ENCODE data around the gene C18orf32. TPM values are rescaled to one million over a fixed set of nuclear protein-coding genes. Genes with fewer than 3 reads are reported as not detected.
"Not testable (repeated sequence)": the region's sequence is repeated elsewhere in the genome, so short reads cannot be mapped to it uniquely, and the experiment has no call there.

The C18orf32 gene
- polyA plus RNA-seq, 1 donor = 23.8 TPM

GRCh38 chr18:49510393-49511115 lies 23.5 kb upstream of the C18orf32 start:
- no peak for DNase-seq

GRCh38 chr18:49506438-49506837 lies 19.4 kb upstream of the C18orf32 start:
- not testable (repeated sequence) for DNase-seq

GRCh38 chr18:49503931-49504330 lies 16.9 kb upstream of the C18orf32 start:
- DNase-seq = no peak

- DNase-seq = no peak
Measured at GRCh38 chr18:49500201-49500921, 13.3 kb upstream of the C18orf32 start.

GRCh38 chr18:49499046-49499637 lies 12.1 kb upstream of the C18orf32 start:
- no peak for DNase-seq

GRCh38 chr18:49495480-49495879 lies 8.4 kb upstream of the C18orf32 start:
- DNase-seq = no peak

GRCh38 chr18:49495076-49495475 lies 8.0 kb upstream of the C18orf32 start:
- no peak for DNase-seq

GRCh38 chr18:49494660-49495059 lies 7.6 kb upstream of the C18orf32 start:
- no peak for DNase-seq

- no peak for DNase-seq
Measured at GRCh38 chr18:49492694-49493033, 5.6 kb upstream of the C18orf32 start.

- peak; percentile 100 for DNase-seq
Measured at GRCh38 chr18:49491857-49492693, 5.0 kb upstream of the C18orf32 start, which contains the start of gene RPL17. Gene RPL17, minus strand, starts transcription at chr18:49492465.

GRCh38 chr18:49491534-49491856 lies 4.5 kb upstream of the C18orf32 start:
- DNase-seq = no peak

GRCh38 chr18:49490246-49490762 lies 3.3 kb upstream of the C18orf32 start:
- DNase-seq = no peak

- no peak for DNase-seq
Measured at GRCh38 chr18:49487711-49488310, 777 bp upstream of the C18orf32 start.

GRCh38 chr18:49486606-49486952 lies 455 bp downstream of the C18orf32 start:
- DNase-seq = no peak

GRCh38 chr18:49486134-49486533 lies 900 bp downstream of the C18orf32 start:
- no peak for DNase-seq

- no peak for DNase-seq
Measured at GRCh38 chr18:49483198-49483597, 3.8 kb downstream of the C18orf32 start.

- DNase-seq = no peak
Measured at GRCh38 chr18:49481907-49482306, 5.1 kb downstream of the C18orf32 start.

GRCh38 chr18:49481317-49481716 lies 5.7 kb downstream of the C18orf32 start:
- no peak for DNase-seq

- no peak for DNase-seq
Measured at GRCh38 chr18:49479381-49480137, 7.5 kb downstream of the C18orf32 start.

GRCh38 chr18:49476664-49477411 lies 10.2 kb downstream of the C18orf32 start:
- no peak for DNase-seq

Data from left kidney (tissue), 2 donors.